ENCODE measurements around the gene STK40.
A peak's percentile ranks its signal among the peaks of the same experiment; 100 is the strongest.

The STK40 gene

DNA sequence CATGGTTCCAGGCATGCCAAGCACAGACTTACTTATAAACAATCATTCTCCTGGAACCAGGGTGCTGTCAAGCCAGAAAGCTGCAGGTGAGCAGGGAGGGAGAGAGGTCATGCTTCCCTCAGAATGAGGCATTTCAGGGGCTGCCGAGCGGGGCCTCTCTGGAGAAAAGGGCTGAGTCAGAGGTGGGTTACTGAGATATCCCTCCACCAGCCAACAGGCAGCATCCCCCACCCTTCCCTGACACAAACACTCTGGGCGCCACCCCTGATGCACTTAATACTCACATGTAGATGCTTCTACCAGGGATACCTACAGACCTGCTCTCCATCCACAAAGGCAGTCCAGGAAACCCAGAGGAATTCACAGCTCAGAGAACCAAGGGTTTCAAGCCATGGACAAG lies 13.1 kb downstream of the STK40 start:
- DNase-seq (ENCODE audit: low spot score), result no peak

DNA sequence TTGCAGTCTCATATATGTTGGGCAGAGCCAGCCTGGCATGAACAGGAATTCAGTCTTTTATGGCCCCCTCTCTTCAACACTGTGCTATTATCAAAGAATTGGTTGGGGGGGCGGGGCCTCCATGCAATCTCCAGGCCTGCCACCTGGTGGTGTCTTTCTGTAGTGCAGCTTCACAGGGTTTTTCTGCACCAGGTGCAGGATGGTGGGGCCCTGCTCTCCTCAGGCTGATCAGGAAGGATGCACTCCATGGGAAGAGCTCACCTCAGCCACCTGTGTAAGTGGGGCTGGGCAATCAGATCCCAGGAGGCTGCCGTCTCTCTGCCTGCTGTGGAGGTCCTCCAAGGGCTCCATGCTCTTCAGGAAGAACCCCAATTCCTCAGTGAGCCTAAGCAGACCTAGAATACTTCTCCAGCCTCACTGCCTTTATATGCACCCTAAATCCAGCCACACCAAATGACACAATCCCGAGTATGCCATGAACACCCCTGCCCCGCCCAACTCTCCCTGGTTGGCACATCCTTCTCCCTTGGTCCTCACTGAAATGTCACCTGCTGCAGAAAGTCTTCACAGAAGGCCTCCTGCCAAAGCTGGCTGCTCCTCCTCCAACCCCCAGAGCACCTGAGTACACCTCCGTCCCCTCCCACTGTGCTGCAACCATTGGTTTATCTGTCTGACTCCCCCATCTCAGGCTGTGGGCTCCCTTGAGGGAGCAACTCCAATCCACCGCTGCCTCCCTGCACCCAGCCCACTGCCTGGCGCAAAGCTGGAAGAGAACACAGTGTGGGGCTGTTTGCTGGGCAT lies 16.5 kb downstream of the STK40 start:
- peak; percentile 60 for DNase-seq (ENCODE audit: low spot score)

GRCh38 chr1:36367798-36368197 lies 17.9 kb downstream of the STK40 start:
- no peak for DNase-seq (ENCODE audit: low spot score)

DNA sequence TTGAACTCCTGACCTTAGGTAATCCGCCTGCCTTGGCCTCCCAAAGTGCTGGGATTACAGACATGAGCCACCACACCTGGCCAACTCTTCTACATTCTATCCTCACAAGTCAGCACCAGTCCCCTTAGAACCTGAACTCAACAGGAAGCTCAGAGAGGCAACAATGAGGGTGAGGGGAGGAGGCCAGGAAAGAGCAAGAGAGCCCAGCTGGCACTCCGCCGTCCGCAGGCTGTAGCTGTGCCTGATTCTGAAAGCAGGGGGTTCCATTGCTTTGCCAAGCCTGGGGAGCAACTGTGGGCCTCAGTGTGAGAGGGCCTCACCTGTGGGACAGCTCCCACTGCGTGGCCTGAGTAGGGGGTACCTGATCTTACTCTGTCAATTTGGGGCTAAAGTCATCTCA lies 18.7 kb downstream of the STK40 start:
- DNase-seq (ENCODE audit: low spot score), result no peak

- DNase-seq (ENCODE audit: low spot score), result no peak
Measured at GRCh38 chr1:36366091-36366661, 19.5 kb downstream of the STK40 start.

DNA sequence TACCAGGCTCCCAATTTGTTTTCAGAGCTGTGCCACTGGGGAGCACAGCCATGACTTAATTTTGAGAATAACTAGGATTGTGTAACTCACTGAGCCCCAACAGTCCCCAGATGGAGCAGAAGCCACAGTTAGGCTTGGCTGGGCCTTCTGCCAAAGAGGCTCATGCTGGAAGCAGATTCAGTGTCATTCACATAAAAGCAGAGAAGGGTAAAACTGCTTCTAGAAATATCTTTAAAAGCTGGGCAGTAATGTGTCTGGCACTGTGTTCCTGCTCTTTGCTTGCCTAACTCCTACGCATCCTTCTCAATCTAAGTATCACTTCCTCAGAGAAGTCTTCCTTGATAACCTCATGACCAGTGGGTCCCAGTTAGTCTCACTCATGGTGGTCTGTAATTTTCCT lies 20.3 kb downstream of the STK40 start:
- no peak for DNase-seq (ENCODE audit: low spot score)

- DNase-seq (ENCODE audit: low spot score), result no peak
Measured at GRCh38 chr1:36359911-36360550, 25.7 kb downstream of the STK40 start.

DNA sequence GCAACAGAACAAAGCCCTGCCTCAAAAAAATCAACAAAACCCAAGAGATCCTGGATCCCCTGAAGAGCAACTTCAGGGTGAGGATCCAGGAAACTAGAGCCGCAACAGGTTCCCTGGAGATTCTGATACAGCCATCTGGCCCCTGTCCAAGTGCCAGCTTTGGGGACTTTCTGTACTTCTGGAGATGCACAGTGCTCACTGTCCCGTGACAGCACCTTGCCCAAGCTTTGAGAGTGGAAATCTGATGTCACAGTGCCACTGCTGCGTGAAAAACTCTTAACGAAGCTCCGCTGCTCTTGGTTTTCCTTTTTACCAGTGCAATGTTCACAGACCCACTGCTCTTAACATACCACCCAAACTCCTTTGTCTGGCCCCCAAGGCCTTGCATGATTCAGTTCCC lies 26.3 kb downstream of the STK40 start:
- no peak for DNase-seq (ENCODE audit: low spot score)

- no peak for DNase-seq (ENCODE audit: low spot score)
Measured at GRCh38 chr1:36358514-36359084, 27.1 kb downstream of the STK40 start.

DNA sequence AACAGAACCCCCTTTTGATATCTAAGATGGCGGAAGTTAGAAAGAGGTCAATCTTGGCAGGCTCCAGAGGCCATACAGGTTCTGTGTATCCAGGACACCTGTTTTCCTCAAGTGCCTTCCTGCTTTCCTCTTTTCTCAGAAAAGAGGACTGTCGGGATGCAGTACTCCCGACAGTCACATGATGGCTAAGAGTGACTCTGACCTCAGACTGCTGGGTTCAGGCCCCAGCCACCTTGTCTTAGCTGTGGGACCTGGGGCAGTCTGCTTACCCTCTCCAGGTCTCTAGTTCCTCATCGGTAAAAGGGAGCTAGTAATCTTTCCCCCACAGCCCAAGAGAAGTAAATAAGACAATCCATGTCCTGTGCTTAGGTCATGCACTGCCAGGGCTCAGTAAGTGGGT lies 29.9 kb downstream of the STK40 start:
- no peak for DNase-seq (ENCODE audit: low spot score)

GRCh38 chr1:36354486-36354885 lies 31.2 kb downstream of the STK40 start:
- no peak for DNase-seq (ENCODE audit: low spot score)

GRCh38 chr1:36352910-36353878 lies 32.5 kb downstream of the STK40 start:
- no peak for DNase-seq (ENCODE audit: low spot score)

DNA sequence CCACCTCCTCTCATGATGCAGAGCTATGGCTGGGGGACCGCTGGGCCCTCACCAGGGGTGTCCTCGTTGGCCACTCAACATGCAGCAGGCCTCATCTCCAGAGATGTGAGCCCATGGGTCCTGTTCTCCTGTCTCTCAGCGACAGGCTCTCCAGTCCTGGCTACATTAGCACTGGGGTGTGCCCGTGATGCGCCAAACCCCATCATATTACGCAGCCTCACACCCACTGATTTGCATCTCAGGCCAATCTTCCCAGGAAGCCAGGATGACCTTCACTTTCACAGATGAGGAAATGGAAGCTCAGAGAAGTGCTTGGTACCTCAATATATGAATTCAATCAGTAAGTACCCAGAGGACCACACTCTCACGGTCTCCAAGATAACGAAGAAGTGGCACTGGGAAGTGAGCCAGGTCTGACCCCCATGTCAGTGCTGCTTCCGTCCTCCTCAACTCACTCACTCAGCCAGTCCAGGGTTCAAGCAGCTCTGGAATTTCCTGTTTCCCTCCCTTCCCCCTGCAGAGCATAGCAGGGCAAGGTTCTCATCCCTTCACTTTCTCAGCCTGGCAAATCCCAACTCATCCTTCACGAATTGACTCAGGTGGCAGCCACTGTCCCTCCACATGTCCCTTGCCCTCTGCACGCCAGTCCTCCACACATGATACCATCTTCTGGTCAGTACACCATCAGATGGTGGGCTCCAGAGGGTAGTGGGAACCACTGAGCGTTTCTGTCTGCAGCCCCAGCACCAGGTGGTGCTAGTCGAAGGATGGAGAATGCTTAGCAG lies 33.4 kb downstream of the STK40 start:
- no peak for DNase-seq (ENCODE audit: low spot score)

DNA sequence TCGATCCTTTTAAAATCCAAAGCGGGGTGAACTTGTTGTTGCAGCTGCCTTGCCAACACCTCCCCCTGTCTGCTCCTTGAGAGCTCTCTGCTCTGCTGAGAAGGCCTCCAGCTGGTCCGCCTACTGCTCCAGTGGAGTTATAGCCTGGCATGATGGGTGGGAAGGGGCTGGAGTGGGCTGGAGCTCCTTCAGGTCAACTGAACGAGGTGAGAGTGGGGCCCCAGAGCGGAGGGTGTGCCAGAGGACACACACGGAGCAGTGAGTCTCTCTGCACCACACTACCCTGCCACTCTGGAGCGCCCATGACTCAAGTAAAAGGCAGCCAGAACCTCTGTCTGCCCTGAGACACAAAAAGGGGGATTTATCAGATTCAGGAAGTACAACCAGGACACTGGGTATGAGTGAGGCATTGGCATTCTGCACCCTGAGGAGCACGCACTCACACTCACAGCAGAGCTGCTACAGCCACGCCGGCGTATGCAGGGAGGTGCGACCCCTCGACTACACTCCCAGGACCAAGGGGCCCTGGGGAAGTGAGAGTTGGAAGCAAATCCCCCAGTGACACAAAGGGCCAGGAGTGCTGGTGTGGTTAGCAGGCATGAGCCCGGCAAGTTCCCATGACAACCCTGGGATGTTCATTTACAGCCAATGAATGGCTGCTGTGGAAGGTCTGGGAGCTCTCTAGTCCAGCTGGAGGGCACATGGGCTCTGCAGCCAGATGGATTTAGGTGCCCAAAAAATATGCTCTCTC lies 34.3 kb downstream of the STK40 start:
- no peak for DNase-seq (ENCODE audit: low spot score)

- no peak for DNase-seq (ENCODE audit: low spot score)
Measured at GRCh38 chr1:36350659-36351226, 35.0 kb downstream of the STK40 start.

DNA sequence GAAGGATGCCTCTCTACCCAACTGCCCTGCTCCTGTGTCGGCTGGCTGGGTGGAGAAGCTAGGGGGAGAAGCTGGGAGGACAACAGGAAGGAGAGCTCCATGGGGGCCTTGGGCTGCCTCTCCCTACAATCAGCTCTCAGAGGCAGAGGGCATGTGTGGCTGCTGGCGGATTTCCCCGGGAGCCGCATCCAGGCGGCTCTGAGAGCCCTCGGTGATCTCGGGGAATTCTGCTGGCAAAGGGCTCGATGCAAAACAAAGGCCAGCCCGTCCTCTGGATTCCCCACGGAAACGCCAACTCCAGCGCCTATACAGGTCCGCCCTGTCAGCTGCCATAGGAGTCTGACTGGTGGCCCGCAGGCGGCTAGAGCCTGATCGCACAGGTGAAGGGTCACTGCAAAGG lies 35.9 kb downstream of the STK40 start:
- DNase-seq (ENCODE audit: low spot score), result no peak

- DNase-seq (ENCODE audit: low spot score), result peak; percentile 22
Measured at GRCh38 chr1:36349241-36349671, 36.5 kb downstream of the STK40 start.

GRCh38 chr1:36346741-36347370 lies 38.9 kb downstream of the STK40 start:
- DNase-seq (ENCODE audit: low spot score), result no peak

GRCh38 chr1:36345353-36345752 lies 40.4 kb downstream of the STK40 start:
- no peak for DNase-seq (ENCODE audit: low spot score)

DNA sequence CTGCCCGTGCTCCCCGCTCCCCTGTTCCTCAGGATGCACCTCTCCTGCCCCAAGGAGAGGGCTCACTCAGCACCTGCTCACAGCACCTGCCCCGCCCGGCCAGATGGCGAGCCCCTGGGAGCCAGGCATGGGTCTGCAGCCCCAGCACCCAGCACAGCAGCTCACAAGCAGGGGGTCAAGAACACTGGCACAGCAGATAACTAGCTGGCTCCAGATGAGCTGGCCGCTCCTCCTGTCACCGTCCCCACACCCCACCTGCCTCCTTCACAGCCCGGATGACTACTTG lies 41.4 kb downstream of the STK40 start:
- DNase-seq (ENCODE audit: low spot score), result no peak
